Measurements from ENCODE around the gene EVX2.

EVX2 gene

GRCh38 chr2:176039375-176039774 is 44.4 kb downstream of the EVX2 start:
- DNase-seq = peak; percentile 46

- no peak for DNase-seq
Measured at GRCh38 chr2:176038694-176039093, 45.1 kb downstream of the EVX2 start.

GRCh38 chr2:176035013-176035691 is 48.6 kb downstream of the EVX2 start:
- DNase-seq = no peak

- DNase-seq = no peak
Measured at GRCh38 chr2:176027806-176028205, 56.0 kb downstream of the EVX2 start.
